ENCODE data around the gene PDE7B.
A peak's percentile ranks its signal among the peaks of the same experiment; 100 is the strongest.

The PDE7B gene

GRCh38 chr6:136083540-136083939 lies 232.0 kb downstream of the PDE7B start:
- no peak overlapping the region for H3K14ac ChIP-seq (ENCODE audit: low read length)
- no peak overlapping the region for H3K18ac ChIP-seq (ENCODE audit: low read length)
- no peak overlapping the region for H2AK5ac ChIP-seq (ENCODE audit: low read length)
- H3K23ac ChIP-seq (ENCODE audit: low read length), result no peak overlapping the region
- no peak overlapping the region for H2AFZ ChIP-seq (ENCODE audit: insufficient read depth, low read length, poor library complexity)
- H3K27ac ChIP-seq (ENCODE audit: low read depth, low read length), result no peak overlapping the region
- H4K91ac ChIP-seq (ENCODE audit: low read depth, low read length), result no peak overlapping the region
- no peak overlapping the region for H4K12ac ChIP-seq (ENCODE audit: low read depth, low read length)
- no peak overlapping the region for H2BK12ac ChIP-seq (ENCODE audit: low read length)
- no peak overlapping the region for H3K9ac ChIP-seq (ENCODE audit: low read length)
- no peaks in the 10 kb centered on the region for H3K36me3 ChIP-seq (ENCODE audit: control insufficient read depth in 1 of 2, insufficient read depth in 2 of 2, low read length in 2 of 2)
- H3K4me3 ChIP-seq (ENCODE audit: low read depth, low read length), result no peak overlapping the region
- no peaks in the 10 kb centered on the region for H3K4me1 ChIP-seq (ENCODE audit: control insufficient read depth in 1 of 2, insufficient read depth in 2 of 2, low read length in 2 of 2)
- H4K8ac ChIP-seq (ENCODE audit: low read depth, low read length), result no peak overlapping the region
- H3K79me1 ChIP-seq (ENCODE audit: low read length), result no peaks in the 10 kb centered on the region
- H3K4ac ChIP-seq (ENCODE audit: low read depth, low read length), result no peak overlapping the region
- no peaks in the 10 kb centered on the region for H3K79me2 ChIP-seq (ENCODE audit: control insufficient read depth, insufficient read depth, low read length, poor library complexity)
- H2BK5ac ChIP-seq (ENCODE audit: low read depth, low read length, poor library complexity), result no peak overlapping the region
- H3K27me3 ChIP-seq (ENCODE audit: insufficient read depth, low read length), result no peaks in the 10 kb centered on the region
- DNase-seq, result no peak
- H3K4me2 ChIP-seq (ENCODE audit: low read length), result no peak overlapping the region
- no peak overlapping the region for H2BK120ac ChIP-seq (ENCODE audit: insufficient read depth, low read length, poor library complexity)
- no peaks in the 10 kb centered on the region for H3K9me3 ChIP-seq (ENCODE audit: insufficient read depth, low read depth, low read length)

GRCh38 chr6:136084403-136084802 lies 232.9 kb downstream of the PDE7B start:
- no peaks in the 10 kb centered on the region for H3K9me3 ChIP-seq (ENCODE audit: insufficient read depth, low read depth, low read length)

GRCh38 chr6:136085370-136086115 lies 234.0 kb downstream of the PDE7B start:
- H3K23ac ChIP-seq (ENCODE audit: low read length), result no peak overlapping the region
- H2BK5ac ChIP-seq (ENCODE audit: low read depth, low read length, poor library complexity), result no peak overlapping the region
- H2BK12ac ChIP-seq (ENCODE audit: low read length), result no peak overlapping the region
- H3K9me3 ChIP-seq (ENCODE audit: insufficient read depth, low read depth, low read length), result no peaks in the 10 kb centered on the region
- WGBS (ENCODE audit: extremely low coverage, insufficient coverage, insufficient read length), result no CpG with 5 or more reads among the region's 6 CpGs
- peak; percentile 62 to 68 for DNase-seq
- no peak overlapping the region for H4K91ac ChIP-seq (ENCODE audit: low read depth, low read length)
- no peak overlapping the region for H3K4me3 ChIP-seq (ENCODE audit: low read depth, low read length)
- no peak overlapping the region for H3K4me2 ChIP-seq (ENCODE audit: low read length)
- H3K4me1 ChIP-seq (ENCODE audit: control insufficient read depth in 1 of 2, insufficient read depth in 2 of 2, low read length in 2 of 2), result no peaks in the 10 kb centered on the region
- no peaks in the 10 kb centered on the region for H3K79me1 ChIP-seq (ENCODE audit: low read length)
- H3K79me2 ChIP-seq (ENCODE audit: control insufficient read depth, insufficient read depth, low read length, poor library complexity), result no peaks in the 10 kb centered on the region
- H3K27ac ChIP-seq (ENCODE audit: low read depth, low read length), result no peak overlapping the region
- H4K12ac ChIP-seq (ENCODE audit: low read depth, low read length), result no peak overlapping the region
- no peak overlapping the region for H3K9ac ChIP-seq (ENCODE audit: low read length)
- H2AK5ac ChIP-seq (ENCODE audit: low read length), result no peak overlapping the region
- no peaks in the 10 kb centered on the region for H3K36me3 ChIP-seq (ENCODE audit: control insufficient read depth in 1 of 2, insufficient read depth in 2 of 2, low read length in 2 of 2)
- H3K4ac ChIP-seq (ENCODE audit: low read depth, low read length), result no peak overlapping the region
- no peaks in the 10 kb centered on the region for H3K27me3 ChIP-seq (ENCODE audit: insufficient read depth, low read length)
- no peak overlapping the region for H2AFZ ChIP-seq (ENCODE audit: insufficient read depth, low read length, poor library complexity)
- H2BK120ac ChIP-seq (ENCODE audit: insufficient read depth, low read length, poor library complexity), result no peak overlapping the region
- H3K14ac ChIP-seq (ENCODE audit: low read length), result no peak overlapping the region
- no peak overlapping the region for H3K18ac ChIP-seq (ENCODE audit: low read length)
- no peak overlapping the region for H4K8ac ChIP-seq (ENCODE audit: low read depth, low read length)

More at GRCh38 chr6:136084403-136084802, 232.9 kb downstream of the PDE7B start:
- WGBS (ENCODE audit: extremely low coverage, insufficient coverage, insufficient read length), result no CpG with 5 or more reads among the region's 1 CpG
- Histone ChIP-seq H3K4me1 (ENCODE audit: control insufficient read depth in 1 of 2, insufficient read depth in 2 of 2, low read length in 2 of 2) (no peaks in the 10 kb centered on the region), H4K12ac (ENCODE audit: low read depth, low read length) (no peak overlapping the region), H3K14ac (ENCODE audit: low read length) (no peak overlapping the region), H3K4me2 (ENCODE audit: low read length) (no peak overlapping the region), H2BK12ac (ENCODE audit: low read length) (no peak overlapping the region), H2BK120ac (ENCODE audit: insufficient read depth, low read length, poor library complexity) (no peak overlapping the region), H3K23ac (ENCODE audit: low read length) (no peak overlapping the region), H3K27me3 (ENCODE audit: insufficient read depth, low read length) (no peaks in the 10 kb centered on the region), H4K8ac (ENCODE audit: low read depth, low read length) (no peak overlapping the region), H3K36me3 (ENCODE audit: control insufficient read depth in 1 of 2, insufficient read depth in 2 of 2, low read length in 2 of 2) (no peaks in the 10 kb centered on the region), H2BK5ac (ENCODE audit: low read depth, low read length, poor library complexity) (no peak overlapping the region), H3K4me3 (ENCODE audit: low read depth, low read length) (no peak overlapping the region), H3K4ac (ENCODE audit: low read depth, low read length) (no peak overlapping the region), H2AK5ac (ENCODE audit: low read length) (no peak overlapping the region), H3K79me2 (ENCODE audit: control insufficient read depth, insufficient read depth, low read length, poor library complexity) (no peaks in the 10 kb centered on the region), H3K18ac (ENCODE audit: low read length) (no peak overlapping the region), H3K27ac (ENCODE audit: low read depth, low read length) (no peak overlapping the region), H3K79me1 (ENCODE audit: low read length) (no peaks in the 10 kb centered on the region), H4K91ac (ENCODE audit: low read depth, low read length) (no peak overlapping the region), H3K9ac (ENCODE audit: low read length) (no peak overlapping the region), H2AFZ (ENCODE audit: insufficient read depth, low read length, poor library complexity) (no peak overlapping the region)
- DNase-seq, result peak; percentile 24 to 75

- no peak overlapping the region for H3K4me2 ChIP-seq (ENCODE audit: low read length)
- no peak for DNase-seq
- no peak overlapping the region for H2AFZ ChIP-seq (ENCODE audit: insufficient read depth, low read length, poor library complexity)
- no peak overlapping the region for H3K27ac ChIP-seq (ENCODE audit: low read depth, low read length)
- no peaks in the 10 kb centered on the region for H3K9me3 ChIP-seq (ENCODE audit: insufficient read depth, low read depth, low read length)
- no peak overlapping the region for H3K4me3 ChIP-seq (ENCODE audit: low read depth, low read length)
- no peaks in the 10 kb centered on the region for H3K79me1 ChIP-seq (ENCODE audit: low read length)
- H3K9ac ChIP-seq (ENCODE audit: low read length), result no peak overlapping the region
- no peaks in the 10 kb centered on the region for H3K27me3 ChIP-seq (ENCODE audit: insufficient read depth, low read length)
- no peak overlapping the region for H2BK12ac ChIP-seq (ENCODE audit: low read length)
- no CpG with 5 or more reads among the region's 8 CpGs for WGBS (ENCODE audit: extremely low coverage, insufficient coverage, insufficient read length)
- no peak overlapping the region for H2BK5ac ChIP-seq (ENCODE audit: low read depth, low read length, poor library complexity)
- no peak overlapping the region for H3K4ac ChIP-seq (ENCODE audit: low read depth, low read length)
- H3K14ac ChIP-seq (ENCODE audit: low read length), result no peak overlapping the region
- no peak overlapping the region for H4K12ac ChIP-seq (ENCODE audit: low read depth, low read length)
- no peaks in the 10 kb centered on the region for H3K4me1 ChIP-seq (ENCODE audit: control insufficient read depth in 1 of 2, insufficient read depth in 2 of 2, low read length in 2 of 2)
- no peak overlapping the region for H3K18ac ChIP-seq (ENCODE audit: low read length)
- no peak overlapping the region for H2AK5ac ChIP-seq (ENCODE audit: low read length)
- no peak overlapping the region for H4K8ac ChIP-seq (ENCODE audit: low read depth, low read length)
- H2BK120ac ChIP-seq (ENCODE audit: insufficient read depth, low read length, poor library complexity), result no peak overlapping the region
- H3K23ac ChIP-seq (ENCODE audit: low read length), result no peak overlapping the region
- H3K79me2 ChIP-seq (ENCODE audit: control insufficient read depth, insufficient read depth, low read length, poor library complexity), result no peaks in the 10 kb centered on the region
- H3K36me3 ChIP-seq (ENCODE audit: control insufficient read depth in 1 of 2, insufficient read depth in 2 of 2, low read length in 2 of 2), result no peaks in the 10 kb centered on the region
- no peak overlapping the region for H4K91ac ChIP-seq (ENCODE audit: low read depth, low read length)
Measured at GRCh38 chr6:136086686-136087085, 235.2 kb downstream of the PDE7B start.
